Naive B cell (primary cell): ENCODE data around the gene TCTN2. TPM values are rescaled to one million over a fixed set of nuclear protein-coding genes. Genes with fewer than 3 reads are reported as not detected.
A peak's percentile ranks its signal among the peaks of the same experiment; 100 is the strongest.

Experiments
- ATAC-seq, 2 donors: fragments of 150-1000 bp; cut with Tn5 transposase; 2 replicates each; pipeline ENCODE4 v1.10.0; 2021; ENCODE audit warnings: low read depth in 2 of 2, mild to moderate bottlenecking in 2 of 2, moderate library complexity in 2 of 2
- DNase-seq: peaks from one replicate; pipeline ENCODE4 v3.0.0; 2022
- H3K27ac Mint-ChIP-seq, 6 donors: one replicate each; pipeline ENCODE4 v1.8.0; 2020 to 2022; ENCODE audit warnings: mild to moderate bottlenecking in 6 of 6, mixed read lengths in 6 of 6, moderate library complexity in 5 of 6, inconsistent platforms in 2 of 6
- H3K27me3 Mint-ChIP-seq, 3 donors: one replicate each; pipeline ENCODE4 v1.8.0; 2021 to 2022; ENCODE audit warnings: mixed read lengths in 3 of 3, mild to moderate bottlenecking in 1 of 3
- H3K36me3 Mint-ChIP-seq, 2 donors: one replicate each; pipeline ENCODE4 v1.8.0; 2020 to 2022; ENCODE audit warnings: mixed read lengths in 2 of 2, inconsistent platforms in 1 of 2, mild to moderate bottlenecking in 1 of 2
- H3K4me1 Mint-ChIP-seq, 3 donors: one replicate each; pipeline ENCODE4 v1.8.0; 2020 to 2022; ENCODE audit warnings: mixed read lengths in 3 of 3, inconsistent platforms in 1 of 3, mild to moderate bottlenecking in 1 of 3, moderate library complexity in 1 of 3
- H3K4me3 Mint-ChIP-seq, 8 donors: one replicate each; pipeline ENCODE4 v1.8.0; 2020 to 2022; ENCODE audit warnings: mild to moderate bottlenecking in 8 of 8, mixed read lengths in 8 of 8, moderate library complexity in 8 of 8, inconsistent platforms in 2 of 8
- H3K9me3 Mint-ChIP-seq, 7 donors: one replicate each; pipeline ENCODE4 v1.8.0; 2020 to 2022; ENCODE audit warnings: mixed read lengths in 7 of 7, mild to moderate bottlenecking in 5 of 7, inconsistent platforms in 2 of 7, moderate library complexity in 1 of 7
- polyA plus RNA-seq, 6 donors: library from polyadenylated mRNA; unstranded; fragments of 300-500 nt; fragmentation: Illumina TruSeq; gene quantifications; one replicate each; pipeline ENCODE4 v1.2.3, GENCODE V29; 2021; ENCODE audit warnings: low read depth in 6 of 6

TCTN2 gene
- polyA plus RNA-seq, 6 donors from 2014 or later = 0.64 to 3.7 (median 1.5) TPM; not detected in 1

DNA sequence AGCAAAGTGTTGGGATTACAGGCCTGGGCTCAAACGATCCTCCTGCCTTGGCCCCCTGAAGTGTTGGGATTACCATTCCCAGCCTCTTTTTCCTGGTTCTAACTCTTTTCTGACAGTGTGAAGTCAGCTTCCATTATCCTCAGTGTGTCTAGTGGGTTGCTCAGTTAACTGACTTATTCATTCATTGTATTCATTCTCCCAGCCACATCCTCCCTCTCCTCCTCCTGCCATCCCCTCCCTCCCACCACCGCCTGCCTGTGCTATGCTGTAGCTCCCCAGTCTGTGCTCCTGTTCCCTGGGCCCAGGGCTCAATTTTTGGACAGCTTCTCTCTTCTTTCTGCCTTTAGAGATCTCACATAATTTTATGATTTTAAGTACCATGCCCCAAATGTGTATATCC lies 60.7 kb downstream of the TCTN2 start:
- no peak overlapping the region for H3K4me3 Mint-ChIP-seq
- no peaks in the 10 kb centered on the region for H3K27me3 Mint-ChIP-seq
- H3K9me3 Mint-ChIP-seq = no peaks in the 10 kb centered on the region
- peaks cover 2 to 19% (median 10%) of the 10 kb centered on the region in 3 donors for H3K4me1 Mint-ChIP-seq
- DNase-seq (no peak), ATAC-seq (no peak)
- H3K36me3 Mint-ChIP-seq = peaks cover 32 to 41% of the 10 kb centered on the region in 2 donors
- H3K27ac Mint-ChIP-seq = no peak overlapping the region

DNA sequence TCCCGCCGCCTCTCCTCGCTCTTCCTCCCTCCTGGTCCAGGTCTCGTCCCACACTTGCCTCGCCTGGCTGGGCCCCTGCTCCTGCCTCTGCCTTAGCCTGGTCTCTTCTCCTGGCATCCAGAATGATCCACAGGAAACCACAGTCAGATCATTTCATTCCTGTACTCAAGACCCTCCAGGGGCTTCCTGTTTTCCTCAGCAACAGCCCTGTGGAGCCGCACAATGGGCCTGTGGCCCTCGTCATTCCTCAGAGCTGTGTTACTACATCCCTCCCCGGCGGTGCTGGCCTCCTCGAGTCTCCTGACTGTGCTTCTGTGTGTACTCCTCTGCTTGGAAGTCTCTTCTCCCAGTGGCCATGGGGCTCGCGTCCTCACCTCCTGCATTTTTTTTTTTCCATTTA lies 61.3 kb downstream of the TCTN2 start:
- Mint-ChIP-seq H3K36me3 (peaks cover 32 to 44% of the 10 kb centered on the region in 2 donors), H3K4me1 (peaks cover 9 to 24% (median 16%) of the 10 kb centered on the region in 3 donors), H3K27ac (no peak overlapping the region), H3K9me3 (no peaks in the 10 kb centered on the region), H3K27me3 (no peaks in the 10 kb centered on the region), H3K4me3 (peak overlapping the region in 1 of 8 donors; percentile 10)
- no peak for DNase-seq
- no peak for ATAC-seq

DNA sequence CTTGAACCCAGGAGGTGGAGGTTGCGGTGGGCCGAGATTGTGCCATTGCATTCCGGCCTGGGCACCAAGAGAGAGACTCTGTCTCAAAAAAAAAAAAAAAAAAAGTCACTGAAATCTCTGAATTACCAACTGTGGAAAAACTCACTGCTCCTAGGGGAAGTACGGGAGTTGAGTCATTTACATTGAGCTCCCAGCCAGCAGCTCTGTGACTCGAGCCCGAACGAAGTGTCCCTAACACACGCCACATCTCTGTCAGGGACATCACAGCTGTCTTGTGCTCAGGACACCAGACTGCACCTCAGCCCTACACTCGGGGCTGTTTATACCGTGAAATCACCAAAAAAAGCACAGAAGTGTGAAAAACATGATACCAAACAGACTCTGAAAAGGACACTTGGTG lies 62.3 kb downstream of the TCTN2 start:
- Mint-ChIP-seq H3K9me3 (no peaks in the 10 kb centered on the region), H3K4me1 (peaks cover 10 to 25% (median 20%) of the 10 kb centered on the region in 3 donors), H3K4me3 (no peak overlapping the region), H3K27me3 (no peaks in the 10 kb centered on the region), H3K36me3 (peaks cover 26 to 44% of the 10 kb centered on the region in 2 donors), H3K27ac (peak overlapping the region in 1 of 6 donors; percentile 7)
- DNase-seq = no peak
- ATAC-seq = no peak

DNA sequence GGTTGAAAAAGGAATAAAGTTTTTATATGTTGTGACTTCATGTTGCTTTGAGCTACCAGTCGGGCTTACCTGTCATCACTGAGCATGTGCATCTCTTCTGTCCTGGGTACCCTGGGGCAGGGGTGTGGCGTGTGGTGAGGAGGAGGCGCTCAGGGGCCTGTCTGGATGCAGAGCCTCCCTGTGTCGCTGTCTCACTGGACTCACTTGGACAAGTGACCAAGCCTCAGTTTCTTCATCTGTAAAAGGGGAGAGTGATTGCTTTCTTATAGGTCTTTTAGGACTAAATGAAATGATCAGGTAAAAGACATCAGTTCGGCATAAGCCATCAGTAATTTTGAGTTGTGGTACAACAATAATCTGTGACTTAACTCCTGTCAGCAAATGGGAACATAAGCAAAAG lies 63.4 kb downstream of the TCTN2 start:
- H3K9me3 Mint-ChIP-seq = no peaks in the 10 kb centered on the region
- no peak overlapping the region for H3K4me3 Mint-ChIP-seq
- peaks cover 24 to 49% of the 10 kb centered on the region in 2 donors for H3K36me3 Mint-ChIP-seq
- H3K27ac Mint-ChIP-seq = peak overlapping the region in 2 of 6 donors; percentile 47 to 62
- DNase-seq = no peak
- peaks cover 10 to 25% (median 22%) of the 10 kb centered on the region in 3 donors for H3K4me1 Mint-ChIP-seq
- H3K27me3 Mint-ChIP-seq = no peaks in the 10 kb centered on the region
- no peak for ATAC-seq

DNA sequence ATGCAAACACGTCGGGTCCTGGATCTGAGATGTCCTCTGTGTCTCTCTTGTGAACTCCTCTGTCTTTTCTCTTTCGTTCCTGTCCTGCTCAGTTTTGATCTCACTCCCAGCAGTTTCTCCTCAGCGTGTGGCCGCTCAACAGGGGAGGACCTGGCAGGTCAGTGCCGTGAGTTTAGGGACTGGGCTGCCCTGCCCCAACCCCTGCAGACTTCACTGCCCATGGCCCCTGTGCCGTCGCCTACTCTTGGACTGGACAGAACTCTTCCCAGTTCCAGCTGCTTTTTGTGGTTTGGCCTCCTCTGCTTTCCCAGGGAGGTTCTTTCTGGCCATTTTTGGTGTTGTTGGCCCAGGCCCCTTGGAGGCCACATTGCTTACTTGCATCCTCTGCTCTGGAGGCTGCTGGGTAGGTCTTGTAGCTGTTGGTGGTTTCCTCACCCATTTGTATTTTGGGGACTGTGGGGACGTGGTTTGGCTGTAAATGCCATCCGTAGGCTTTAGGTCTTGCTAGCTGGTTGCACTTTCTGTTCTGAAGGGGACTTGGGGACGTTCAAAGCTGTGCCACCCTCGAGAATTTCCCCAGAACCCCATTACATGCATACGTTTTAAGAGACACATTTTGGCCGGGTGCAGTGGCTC lies 71.1 kb downstream of the TCTN2 start:
- Mint-ChIP-seq H3K4me3 (peak overlapping the region in 4 of 8 donors; percentile 47 to 75 (median 60)), H3K36me3 (peaks cover 14 to 28% of the 10 kb centered on the region in 2 donors), H3K27me3 (no peaks in the 10 kb centered on the region), H3K9me3 (no peaks in the 10 kb centered on the region), H3K27ac (peak overlapping the region; percentile 54 to 94 (median 88)), H3K4me1 (peaks cover 13 to 36% (median 21%) of the 10 kb centered on the region in 3 donors)
- DNase-seq = no peak
- no peak for ATAC-seq

DNA sequence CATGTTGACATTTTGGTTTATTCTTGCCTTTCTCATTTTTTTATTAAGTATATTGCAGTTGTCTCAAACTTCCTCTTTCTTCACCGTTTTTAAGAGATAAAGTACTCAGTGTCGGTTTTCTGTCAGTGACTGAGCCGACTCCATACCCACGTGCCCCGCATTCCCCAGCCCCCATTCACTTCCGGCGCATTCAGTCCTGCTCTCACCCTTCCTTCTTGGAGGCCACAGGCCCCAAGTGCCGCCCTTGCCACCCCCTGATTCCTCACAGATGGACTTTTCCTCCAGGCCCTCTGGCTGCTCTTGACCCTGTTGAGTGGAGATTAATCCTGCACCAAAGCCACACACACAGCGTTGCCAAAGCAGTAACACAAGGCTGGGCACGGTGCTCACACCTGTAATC lies 72.1 kb downstream of the TCTN2 start:
- peaks cover 16 to 33% of the 10 kb centered on the region in 2 donors for H3K36me3 Mint-ChIP-seq
- ATAC-seq (peak; percentile 78), DNase-seq (peak; percentile 18)
- H3K4me3 Mint-ChIP-seq = peak overlapping the region in 7 of 8 donors; percentile 53 to 76 (median 72)
- no peaks in the 10 kb centered on the region for H3K27me3 Mint-ChIP-seq
- H3K4me1 Mint-ChIP-seq = peaks cover 10 to 35% (median 18%) of the 10 kb centered on the region in 3 donors
- H3K27ac Mint-ChIP-seq = peak overlapping the region; percentile 6 to 94 (median 84)
- no peaks in the 10 kb centered on the region for H3K9me3 Mint-ChIP-seq

DNA sequence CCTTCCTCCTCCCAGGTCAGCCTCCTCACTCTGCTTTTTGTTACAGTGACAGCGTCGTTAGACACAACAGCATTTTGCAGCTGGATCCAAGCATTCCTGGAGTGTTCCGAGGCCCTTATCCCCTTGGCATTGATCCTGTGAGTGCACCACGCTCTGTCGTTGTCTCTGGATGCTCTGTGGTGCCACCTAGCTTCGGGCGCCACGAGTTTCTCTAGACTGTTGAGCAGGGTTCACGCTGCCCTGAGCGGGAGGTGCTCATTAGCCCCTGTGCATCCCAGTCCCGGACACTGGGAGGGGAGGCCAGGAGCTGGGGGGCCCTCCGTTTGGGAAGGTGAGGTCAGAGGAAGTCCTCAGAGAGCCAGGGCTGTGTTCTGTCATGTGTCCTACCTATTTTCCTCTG lies 73.9 kb downstream of the TCTN2 start:
- Mint-ChIP-seq H3K4me1 (peaks cover 10 to 36% (median 18%) of the 10 kb centered on the region in 3 donors), H3K27ac (peak overlapping the region in 4 of 6 donors; percentile 17 to 82 (median 74)), H3K36me3 (peaks cover 19 to 25% of the 10 kb centered on the region in 2 donors), H3K9me3 (no peaks in the 10 kb centered on the region), H3K27me3 (no peaks in the 10 kb centered on the region), H3K4me3 (peak overlapping the region in 1 of 8 donors; percentile 42)
- ATAC-seq (no peak), DNase-seq (no peak)

DNA sequence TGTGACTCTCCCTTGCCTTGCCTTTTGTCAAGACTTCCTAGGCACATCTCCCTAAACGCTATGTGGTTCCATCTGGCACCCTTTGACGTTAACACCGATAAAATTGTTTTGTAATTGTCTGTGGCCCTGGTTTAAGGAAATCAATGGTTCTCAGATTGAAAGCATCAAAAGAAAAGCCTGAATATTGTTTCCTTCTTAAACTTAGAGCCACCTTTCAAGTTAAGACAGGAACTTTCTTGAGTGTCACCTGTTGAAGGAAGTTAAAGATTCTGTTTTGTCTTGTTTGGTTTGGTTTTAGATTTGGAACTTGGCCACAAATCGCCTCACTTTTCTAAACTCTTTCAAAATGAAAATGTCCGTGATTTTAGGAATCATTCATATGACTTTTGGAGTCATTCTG lies 76.4 kb downstream of the TCTN2 start:
- DNase-seq = no peak

DNA sequence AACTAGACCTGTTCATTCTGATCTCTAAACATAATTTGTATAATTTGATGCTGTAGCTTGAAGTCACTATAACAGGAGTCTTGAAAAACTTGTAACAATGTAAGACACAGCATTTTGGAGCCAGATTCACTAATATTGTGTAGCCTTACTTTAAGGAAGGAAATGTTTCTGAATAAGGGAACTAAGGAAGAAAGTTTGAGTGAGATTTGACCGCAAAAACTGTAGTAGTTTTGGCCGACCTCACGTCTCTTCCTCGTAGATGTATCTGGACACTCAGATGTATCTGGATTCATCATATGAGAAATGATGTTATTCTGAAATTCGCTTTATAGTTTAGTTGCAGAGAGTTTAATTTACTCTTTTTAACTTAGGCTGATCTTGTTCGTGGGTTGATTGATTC lies 77.2 kb downstream of the TCTN2 start:
- no peak for ATAC-seq
- Mint-ChIP-seq H3K4me1 (peaks cover 2 to 22% (median 3%) of the 10 kb centered on the region in 3 donors), H3K27ac (peak overlapping the region in 1 of 6 donors; percentile 66), H3K9me3 (no peaks in the 10 kb centered on the region), H3K27me3 (no peaks in the 10 kb centered on the region), H3K36me3 (peaks cover 8 to 9% of the 10 kb centered on the region in 2 donors), H3K4me3 (no peak overlapping the region)
- no peak for DNase-seq

More for the DNA sequence above, 76.4 kb downstream of the TCTN2 start:
- H3K36me3 Mint-ChIP-seq = peaks cover 8 to 9% of the 10 kb centered on the region in 2 donors
- peak overlapping the region in 1 of 6 donors; percentile 66 for H3K27ac Mint-ChIP-seq
- ATAC-seq = no peak
- H3K9me3 Mint-ChIP-seq = no peaks in the 10 kb centered on the region
- no peak overlapping the region for H3K4me3 Mint-ChIP-seq
- no peaks in the 10 kb centered on the region for H3K27me3 Mint-ChIP-seq
- peaks cover 6 to 30% (median 11%) of the 10 kb centered on the region in 3 donors for H3K4me1 Mint-ChIP-seq

DNA sequence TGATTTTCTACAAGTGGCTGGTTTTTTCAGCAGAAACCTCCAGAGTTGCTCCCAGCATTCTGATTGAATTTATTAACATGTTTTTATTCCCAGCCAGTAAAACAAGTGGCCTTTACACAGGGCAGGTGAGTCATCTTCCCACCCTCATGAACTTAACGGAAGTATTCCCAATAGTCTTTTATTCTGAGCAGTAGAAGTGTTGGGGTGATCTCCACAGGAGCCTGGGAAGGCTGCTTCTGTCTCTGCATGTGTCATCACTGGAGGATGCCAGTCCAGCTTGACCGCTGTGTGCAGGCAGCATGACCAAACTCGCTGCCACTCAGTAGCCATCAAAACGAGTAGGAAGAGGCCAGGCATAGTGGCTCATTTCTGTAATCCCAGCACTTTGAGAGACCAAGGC lies 77.7 kb downstream of the TCTN2 start:
- Mint-ChIP-seq H3K4me3 (no peak overlapping the region), H3K9me3 (no peaks in the 10 kb centered on the region), H3K36me3 (peaks cover 8 to 9% of the 10 kb centered on the region in 2 donors), H3K27me3 (no peaks in the 10 kb centered on the region), H3K4me1 (peaks cover 0 to 17% (median 0%) of the 10 kb centered on the region in 3 donors), H3K27ac (peak overlapping the region in 2 of 6 donors; percentile 65 to 66)
- no peak for ATAC-seq
- DNase-seq = no peak

DNA sequence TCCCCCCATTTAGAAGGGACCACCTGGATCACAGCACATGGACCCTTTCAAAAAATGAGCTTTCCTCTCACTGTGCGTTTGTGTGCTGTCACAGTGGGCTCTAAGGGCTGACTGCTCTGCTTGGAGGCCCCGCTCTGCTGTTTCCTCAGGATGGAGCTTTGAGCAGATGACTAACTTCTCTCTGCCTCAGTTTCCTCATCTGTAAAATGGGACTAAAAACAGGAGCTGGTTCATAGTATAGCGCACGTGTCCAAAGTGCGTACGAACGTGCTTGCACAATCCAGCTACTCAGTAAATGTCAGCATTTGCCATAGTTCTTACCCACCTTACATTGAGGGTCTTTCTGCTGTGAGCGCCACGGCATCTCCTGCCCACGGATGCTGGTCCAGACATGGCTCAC lies 78.4 kb downstream of the TCTN2 start:
- H3K36me3 Mint-ChIP-seq = peaks cover 8 to 9% of the 10 kb centered on the region in 2 donors
- no peak for DNase-seq
- H3K27ac Mint-ChIP-seq = no peak overlapping the region
- peaks cover 0 to 13% (median 0%) of the 10 kb centered on the region in 3 donors for H3K4me1 Mint-ChIP-seq
- no peak overlapping the region for H3K4me3 Mint-ChIP-seq
- no peak for ATAC-seq
- H3K9me3 Mint-ChIP-seq = no peaks in the 10 kb centered on the region
- no peaks in the 10 kb centered on the region for H3K27me3 Mint-ChIP-seq

DNA sequence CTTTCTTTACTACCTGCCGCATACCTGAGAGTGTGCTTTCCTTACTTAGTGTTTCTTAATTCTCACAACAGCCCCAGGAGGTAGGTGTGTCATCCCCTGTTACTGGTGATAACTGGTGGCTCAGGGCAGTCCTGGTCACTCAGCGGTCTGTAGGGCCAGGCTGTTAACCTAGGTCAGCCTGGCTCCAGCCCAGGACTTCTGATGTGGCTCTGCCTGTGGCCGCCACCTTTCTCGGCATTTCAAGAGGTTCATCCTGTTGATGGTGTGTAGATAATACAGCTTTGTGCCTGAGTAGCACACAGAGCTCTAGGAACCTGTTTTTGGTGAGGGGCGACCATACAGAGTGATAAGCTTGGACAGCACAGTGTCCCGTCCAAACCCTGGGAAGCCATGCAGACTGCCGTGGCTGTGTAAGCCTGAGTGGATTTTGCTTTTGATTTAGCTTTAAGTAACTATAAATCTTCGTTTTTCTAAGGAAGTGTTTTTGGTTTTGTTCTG lies 79.3 kb downstream of the TCTN2 start:
- Mint-ChIP-seq H3K36me3 (peaks cover 8 to 9% of the 10 kb centered on the region in 2 donors), H3K4me1 (peaks cover 0 to 12% (median 0%) of the 10 kb centered on the region in 3 donors), H3K4me3 (no peak overlapping the region)

DNA sequence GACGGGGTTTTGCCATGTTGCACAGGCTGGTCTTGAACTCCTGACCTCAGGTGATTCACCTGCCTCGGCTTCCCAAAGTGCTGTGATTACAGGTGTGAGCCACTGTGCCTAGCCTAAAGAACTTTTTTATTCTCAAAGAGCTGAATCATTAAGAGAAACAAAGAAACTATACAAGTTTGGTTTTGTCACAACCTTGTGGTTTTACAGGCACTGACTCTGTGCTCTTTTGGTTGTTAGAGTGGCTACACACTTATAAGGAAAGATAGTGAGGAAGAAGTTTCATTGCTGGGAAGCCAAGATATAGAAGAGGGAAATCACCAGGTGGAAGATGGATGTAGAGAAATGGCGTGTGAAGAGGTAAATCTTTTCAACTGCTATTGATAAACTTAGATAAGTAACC lies 81.1 kb downstream of the TCTN2 start:
- Mint-ChIP-seq H3K9me3 (no peaks in the 10 kb centered on the region), H3K4me1 (peaks cover 0 to 10% (median 0%) of the 10 kb centered on the region in 3 donors), H3K4me3 (no peak overlapping the region), H3K27ac (no peak overlapping the region), H3K27me3 (no peaks in the 10 kb centered on the region), H3K36me3 (peaks cover 8 to 9% of the 10 kb centered on the region in 2 donors)
- ATAC-seq = no peak
- no peak for DNase-seq

More for the DNA sequence above, 79.3 kb downstream of the TCTN2 start:
- H3K27ac Mint-ChIP-seq = no peak overlapping the region
- H3K9me3 Mint-ChIP-seq = no peaks in the 10 kb centered on the region
- no peak for ATAC-seq
- no peaks in the 10 kb centered on the region for H3K27me3 Mint-ChIP-seq
- no peak for DNase-seq
